ENCODE results near the gene TSPAN4. TPM values are rescaled to one million over a fixed set of nuclear protein-coding genes. Genes with fewer than 3 reads are reported as not detected.

TSPAN4 gene
- total and polyA plus RNA-seq, 2 of the 13 experiments (the other 11 are each of a cell fraction or from before 2014, with no cell fraction given): 31.7 to 68.3 TPM

- 45% methylated on average over 28 of the region's 68 CpGs for WGBS (ENCODE audit: low lambda C conversion rate)
- peaks cover 54% of the 10 kb centered on the region for H3K4me1 ChIP-seq (ENCODE audit: insufficient read depth, low read length)
- H3K27ac ChIP-seq (ENCODE audit: extremely low read length, insufficient read depth, low read length): peak overlapping the region; percentile 89
- peaks cover 0 to 6% of the 10 kb centered on the region in 2 experiments; a peak in 1 of 5 replicates for H3K36me3 ChIP-seq (replicated peaks in 1 of 2; ENCODE audit: control insufficient read depth in 1 of 2, insufficient read depth in 2 of 2, low read length in 2 of 2)
- intact Hi-C loops (cut with micrococcal nuclease; ENCODE audit: unreplicated experiment) (loop anchor here (2.0 kb wide), 2 partner anchors 36 to 64 kb away; no protein-coding TSS in a partner anchor), in situ Hi-C loops (cut with HindIII; ENCODE audit: extremely low pct_ligation_motif_present, low pct_unique_long_range_greater_than_20kb) (no loop called here)
- H4K20me1 ChIP-seq (ENCODE audit: insufficient read depth, low read length): no peaks in the 10 kb centered on the region
- peak overlapping the region; percentile 95 for H3K4me2 ChIP-seq (ENCODE audit: low read depth, low read length)
- CTCF ChIA-PET (ENCODE audit: low intra/inter-chr PET ratio, low total read pairs): no interaction called here
- DNase-seq (ENCODE audit: low spot score): no peak
- POLR2A ChIA-PET: interaction anchor here (0.6 to 3.3 kb wide), 15 partner anchors 8 to 440 kb away, joined by 3 to 24 read pairs (median 4); partner anchors contain the start of genes AP2A2 and PNPLA2
- peak overlapping the region; percentile 82 for H3K9ac ChIP-seq (ENCODE audit: insufficient read depth, low read depth, low read length)
- no peaks in the 10 kb centered on the region; a peak in 2 of 5 replicates for H3K27me3 ChIP-seq (ENCODE audit: control insufficient read depth in 1 of 2, insufficient read depth in 2 of 2, low read length in 2 of 2)
- no peaks in the 10 kb centered on the region for H3K9me3 ChIP-seq (ENCODE audit: low read length)
- H2AFZ ChIP-seq (ENCODE audit: low read length): no peak overlapping the region
- ATAC-seq: peak; percentile 31
- H3K79me2 ChIP-seq (ENCODE audit: insufficient read depth, low read length): peaks cover 30% of the 10 kb centered on the region
- BruUV-seq (replicated peaks): TSS peak; percentile 80
- no peak for FAIRE-seq
- H3K4me3 ChIP-seq (replicated peaks in 1 of 3; ENCODE audit: insufficient read depth in 1 of 3, low read depth in 2 of 3, low read length in 3 of 3): peak overlapping the region; percentile 71 to 92 (median 79)
- TF ChIP-seq AGO2 (optimal IDR thresholded peaks at IDR 0.05; ENCODE audit: low read depth, low read length): peak; percentile 62
- TF ChIP-seq ZNF280B (CRISPR knock-in tag; IDR thresholded peaks at IDR 0.05; ENCODE audit: borderline replicate concordance): 0 out of 2 replicates have a peak, but pooled peaks have one; percentile 59
- TF ChIP-seq SRSF1 (optimal IDR thresholded peaks at IDR 0.05; ENCODE audit: low read depth, low read length): no peak
- TF ChIP-seq ZBTB39 (CRISPR knock-in tag; IDR thresholded peaks at IDR 0.05): 0 out of 2 replicates have a peak, but pooled peaks have one; percentile 47
- TF ChIP-seq POLR2G (IDR thresholded peaks at IDR 0.05; ENCODE audit: low read depth, low read length): peak; percentile 78
- peak; percentile 46 for TF ChIP-seq MYC (CRISPR knock-in tag; IDR thresholded peaks at IDR 0.05; ENCODE audit: borderline replicate concordance)
- TF ChIP-seq SRY (CRISPR knock-in tag; IDR thresholded peaks at IDR 0.05): 0 out of 2 replicates have a peak, but pooled peaks have one; percentile 52
- TF ChIP-seq ZNF331 (CRISPR knock-in tag; IDR thresholded peaks at IDR 0.05): peak; percentile 96
- TF ChIP-seq ZNF549 (CRISPR knock-in tag; IDR thresholded peaks at IDR 0.05): no peak
- peak; percentile 72 for TF ChIP-seq HNRNPLL (IDR thresholded peaks at IDR 0.05; ENCODE audit: low read depth, low read length, poor library complexity, severe bottlenecking)
- TF ChIP-seq ZFY (CRISPR knock-in tag; IDR thresholded peaks at IDR 0.05): peak; percentile 78
- TF ChIP-seq STAG1 (CRISPR knock-in tag; IDR thresholded peaks at IDR 0.05): no peak
- TF ChIP-seq POLR2AphosphoS5 (IDR thresholded peaks at IDR 0.05; ENCODE audit: low read depth, low read length): peak; percentile 57; the same call in 1 of the 2 replicates
- 0 out of 2 replicates have a peak, but pooled peaks have one; percentile 15 for TF ChIP-seq KDM3A (CRISPR knock-in tag; IDR thresholded peaks at IDR 0.05; ENCODE audit: low read depth)
- TF ChIP-seq, protein P1, sequence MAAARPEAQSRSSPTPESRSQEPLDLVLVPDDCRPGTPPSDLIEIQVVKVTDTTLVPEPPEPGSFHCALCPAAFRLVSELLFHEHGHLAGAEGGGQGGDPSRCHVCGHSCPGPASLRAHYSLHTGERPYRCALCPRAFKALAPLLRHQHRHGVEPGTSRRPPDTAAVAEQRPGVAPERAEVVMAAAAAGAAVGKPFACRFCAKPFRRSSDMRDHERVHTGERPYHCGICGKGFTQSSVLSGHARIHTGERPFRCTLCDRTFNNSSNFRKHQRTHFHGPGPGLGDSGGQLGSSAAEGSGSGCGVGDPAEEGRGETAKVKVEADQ (CRISPR knock-in tag; IDR thresholded peaks at IDR 0.05; ENCODE audit: borderline replicate concordance): no peak
- no peak for TF ChIP-seq NFYC (CRISPR knock-in tag; IDR thresholded peaks at IDR 0.05)
- TF ChIP-seq YY1 (IDR thresholded peaks at IDR 0.05; ENCODE audit: insufficient read depth, insufficient replicate concordance, low read depth, low read length): peak; percentile 66
Observed at GRCh38 chr11:911031-911889, 68.6 kb downstream of the TSPAN4 start.
